Common myeloid progenitor, CD34-positive (primary cell): ENCODE results near the gene ZNF808.
"Not testable (repeated sequence)": the region's sequence is repeated elsewhere in the genome, so short reads cannot be mapped to it uniquely, and the experiment has no call there.

Experiments
- CTCF ChIA-PET: fragments of 350-600 bp; sonication (Branson Sonifier 250); formaldehyde crosslinking; loops from one replicate; lab custom pipeline; 2021; ENCODE audit warnings: antibody characterized with exemption; lab: Charles Lee
- POLR2A ChIA-PET: fragments of 350-600 bp; sonication (Branson Sonifier 250); formaldehyde crosslinking; loops from one replicate; lab custom pipeline; 2021; ENCODE audit warnings: antibody characterized with exemption; lab: Charles Lee
- DNase-seq, 3 donors: peaks; one replicate each; pipeline versions ENCODE4 v3.0.0 to v3.0.0-alpha.2; 2013
- H3K27ac ChIP-seq, 2 experiments: 1 replicate in 1 of 2; 2 replicates in 1 of 2; pipeline ENCODE4 v1.7.0; 2013; ENCODE audit warnings: inconsistent platforms in 2 of 2, low read length in 2 of 2, mild to moderate bottlenecking in 2 of 2, low read depth in 1 of 2, moderate library complexity in 1 of 2; ENCODE audit not compliant: severe bottlenecking in 2 of 2, insufficient read depth in 1 of 2, poor library complexity in 1 of 2
- H3K27me3 ChIP-seq, 5 experiments: replicated peaks in 2 of 5; 1 replicate in 3 of 5; 2 replicates in 2 of 5; pipeline versions ENCODE4 v1.6.1 to v1.7.0; 2013; ENCODE audit warnings: low read length in 4 of 5, mild to moderate bottlenecking in 2 of 5, moderate library complexity in 2 of 5, inconsistent platforms in 1 of 5; ENCODE audit not compliant: insufficient read depth in 5 of 5, control insufficient read depth in 4 of 5
- H3K36me3 ChIP-seq, 4 experiments: 1 replicate in 2 of 4; 2 replicates in 2 of 4; pipeline versions ENCODE4 v1.6.1 to v1.7.0; 2013; ENCODE audit warnings: low read length in 3 of 4, control low read depth in 1 of 4, mild to moderate bottlenecking in 1 of 4; ENCODE audit not compliant: control insufficient read depth in 4 of 4, insufficient read depth in 4 of 4
- H3K4me1 ChIP-seq, 4 experiments: 1 replicate in 3 of 4; 2 replicates in 1 of 4; pipeline versions ENCODE4 v1.6.1 to v1.7.1; 2013; ENCODE audit warnings: low read length in 3 of 4, mild to moderate bottlenecking in 3 of 4, control low read depth in 1 of 4, inconsistent platforms in 1 of 4, moderate library complexity in 1 of 4; ENCODE audit not compliant: control insufficient read depth in 4 of 4, insufficient read depth in 4 of 4; ENCODE audit errors: control extremely low read depth in 1 of 4
- H3K4me3 ChIP-seq, 7 experiments: 1 replicate in 4 of 7; 2 replicates in 3 of 7; pipeline versions ENCODE4 v1.5.1 to v1.7.0; 2013; ENCODE audit warnings: mild to moderate bottlenecking in 7 of 7, low read length in 6 of 7, moderate library complexity in 6 of 7, inconsistent platforms in 2 of 7, low read depth in 2 of 7, control low read depth in 1 of 7; ENCODE audit not compliant: insufficient read depth in 4 of 7, control insufficient read depth in 1 of 7; ENCODE audit errors: extremely low read depth in 1 of 7
- H3K9me3 ChIP-seq, 5 experiments: 1 replicate in 4 of 5; 2 replicates in 1 of 5; pipeline versions ENCODE4 v1.6.1 to v1.7.1; 2013; ENCODE audit warnings: low read length in 4 of 5, mild to moderate bottlenecking in 2 of 5, inconsistent platforms in 1 of 5, low read depth in 1 of 5, moderate library complexity in 1 of 5; ENCODE audit not compliant: control insufficient read depth in 4 of 5, insufficient read depth in 2 of 5; ENCODE audit errors: control extremely low read depth in 1 of 5
- WGBS: methylation state at CpG from one replicate; pipeline ENCODE4 v1.1.5; 2013; ENCODE audit not compliant: insufficient coverage; 5-methylcytosine and 5-hydroxymethylcytosine counted together

The ZNF808 gene

DNA sequence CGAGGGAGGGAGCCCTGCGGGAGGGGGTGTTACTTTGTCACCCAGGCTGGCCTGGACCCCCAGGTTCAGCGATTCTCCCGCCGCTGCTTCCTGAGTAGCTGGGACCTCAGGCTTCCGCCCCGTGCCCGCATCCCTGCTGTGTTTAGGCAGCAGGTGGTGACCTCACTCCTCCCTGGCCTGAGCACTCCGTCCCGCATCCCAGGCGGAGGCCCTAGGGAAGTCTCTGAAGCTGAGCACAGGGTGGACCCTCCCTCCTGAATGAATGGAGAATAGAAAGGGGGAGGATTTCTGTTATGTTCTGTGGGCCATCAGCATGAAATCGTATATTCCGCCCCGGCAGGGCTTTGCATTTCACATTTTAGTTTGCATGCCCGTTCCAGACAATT, 7.9 kb downstream of the ZNF808 start:
- DNase-seq, result peak in 2 of 3 donors; percentile 63 to 67
- H3K4me3 ChIP-seq, result peak overlapping the region; percentile 44 to 90 (median 79)
- WGBS, result 0% methylated on average over 3 of the region's 15 CpGs
- H3K36me3 ChIP-seq, result peaks cover 0 to 12% (median 5%) of the 10 kb centered on the region in 4 experiments
- peaks cover 0 to 10% (median 4%) of the 10 kb centered on the region in 5 experiments for H3K9me3 ChIP-seq
- H3K27me3 ChIP-seq, CTCF ChIA-PET, H3K27ac ChIP-seq, POLR2A ChIA-PET: not testable (repeated sequence)
- H3K4me1 ChIP-seq, result peaks cover 0 to 17% (median 10%) of the 10 kb centered on the region in 4 experiments

DNA sequence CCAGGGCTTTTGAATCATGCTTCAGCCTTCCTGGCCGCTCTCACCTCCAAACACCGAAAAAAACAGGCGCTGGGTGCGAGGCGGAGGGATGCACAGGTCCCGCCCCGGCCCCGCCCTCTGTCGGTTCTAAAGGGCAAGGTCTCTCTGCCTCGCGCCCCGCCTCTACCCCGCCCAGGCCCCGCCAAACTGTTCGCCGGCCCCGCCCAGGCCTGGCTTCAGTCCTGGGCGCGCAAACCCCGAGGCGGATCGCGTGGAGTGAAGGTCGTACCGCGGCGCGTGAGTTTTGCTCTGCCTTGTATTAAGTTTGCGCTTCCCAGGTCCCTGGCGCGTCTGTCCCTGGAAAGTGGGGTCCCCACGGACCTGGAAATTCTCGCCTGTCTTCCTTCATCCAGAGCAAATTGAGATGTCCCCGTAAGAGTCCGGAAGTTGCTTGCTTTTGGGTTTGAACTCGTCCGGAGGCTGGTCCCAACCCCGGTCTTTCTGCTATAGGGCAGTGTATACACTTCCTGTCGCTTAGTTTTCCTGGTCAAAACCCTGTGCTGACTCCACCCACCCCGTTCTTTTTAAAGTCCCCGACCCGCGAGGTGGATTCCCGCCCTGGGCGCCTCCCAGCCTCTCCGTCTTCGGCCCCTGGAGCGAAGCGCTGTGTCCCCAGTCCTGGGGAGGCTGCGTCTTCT, 8.4 kb downstream of the ZNF808 start:
- DNase-seq, result peak; percentile 87 to 93 (median 93)
- ChIA-PET POLR2A (no interaction called here), CTCF (no interaction called here)

DNA sequence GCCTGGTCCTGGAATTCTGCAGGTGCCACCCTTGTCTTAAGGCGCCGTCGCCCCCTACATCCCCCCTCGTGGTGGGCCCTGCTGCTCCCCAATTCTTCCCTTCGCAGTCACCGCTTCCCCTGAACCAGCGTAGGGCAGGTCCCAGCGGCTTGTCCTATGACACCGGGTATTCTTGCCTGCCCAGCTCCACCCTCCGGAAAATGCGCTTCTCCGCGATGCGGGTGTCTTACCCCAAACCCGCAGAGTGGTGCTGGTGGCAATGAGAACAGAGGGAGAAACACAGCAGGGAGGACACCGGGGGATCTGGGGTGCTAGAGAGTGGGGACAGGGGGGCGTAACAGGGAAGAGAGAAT, 9.0 kb downstream of the ZNF808 start:
- 13% methylated on average over 14 of the region's 17 CpGs for WGBS
- H3K4me1 ChIP-seq, result peaks cover 0 to 17% (median 10%) of the 10 kb centered on the region in 4 experiments
- peak; percentile 42 to 81 (median 75) for DNase-seq
- peaks cover 0 to 20% (median 7%) of the 10 kb centered on the region in 4 experiments for H3K36me3 ChIP-seq
- peaks cover 0 to 15% (median 4%) of the 10 kb centered on the region in 5 experiments for H3K9me3 ChIP-seq
- no peaks in the 10 kb centered on the region for H3K27me3 ChIP-seq
- CTCF ChIA-PET, result no interaction called here
- peak overlapping the region; percentile 69 to 90 (median 79) for H3K4me3 ChIP-seq
- H3K27ac ChIP-seq, result peak overlapping the region; percentile 46 to 81
- POLR2A ChIA-PET, result no interaction called here

More for the DNA sequence above, 8.4 kb downstream of the ZNF808 start:
- Histone ChIP-seq H3K27me3 (no peaks in the 10 kb centered on the region), H3K36me3 (peaks cover 0 to 17% (median 5%) of the 10 kb centered on the region in 4 experiments), H3K4me3 (peak overlapping the region; percentile 69 to 90 (median 79)), H3K9me3 (peaks cover 0 to 14% (median 4%) of the 10 kb centered on the region in 5 experiments), H3K4me1 (peaks cover 0 to 17% (median 10%) of the 10 kb centered on the region in 4 experiments), H3K27ac (peak overlapping the region; percentile 46 to 81)
- WGBS, result 3% methylated on average over 49 of the region's 50 CpGs

DNA sequence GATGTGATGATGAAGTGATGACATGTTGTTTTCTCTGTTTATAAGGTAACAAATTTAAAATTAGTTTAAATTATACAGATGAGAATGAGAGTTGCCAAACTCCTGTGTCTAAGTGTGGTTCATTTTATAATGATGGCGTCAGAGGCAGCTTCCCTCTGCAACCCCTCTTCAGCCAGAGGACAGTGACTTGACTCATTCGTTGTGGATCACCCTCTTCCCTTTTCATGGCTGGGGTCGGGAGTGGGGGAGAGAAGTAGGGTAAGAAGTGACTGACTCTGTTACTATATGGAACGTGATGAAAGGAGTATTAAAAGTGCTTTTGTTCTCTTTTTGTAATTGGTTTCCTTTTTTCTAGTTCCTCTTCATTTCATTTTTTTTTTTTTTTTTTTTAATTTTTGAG, 11.3 kb downstream of the ZNF808 start:
- H3K4me3 ChIP-seq, CTCF ChIA-PET, POLR2A ChIA-PET, H3K27ac ChIP-seq, H3K27me3 ChIP-seq, DNase-seq: not testable (repeated sequence)
- peaks cover 0 to 20% (median 14%) of the 10 kb centered on the region in 4 experiments for H3K4me1 ChIP-seq
- H3K36me3 ChIP-seq, result peaks cover 0 to 35% (median 16%) of the 10 kb centered on the region in 4 experiments
- peaks cover 0 to 27% (median 13%) of the 10 kb centered on the region in 5 experiments for H3K9me3 ChIP-seq
- no CpG with 5 or more reads among the region's 4 CpGs for WGBS

DNA sequence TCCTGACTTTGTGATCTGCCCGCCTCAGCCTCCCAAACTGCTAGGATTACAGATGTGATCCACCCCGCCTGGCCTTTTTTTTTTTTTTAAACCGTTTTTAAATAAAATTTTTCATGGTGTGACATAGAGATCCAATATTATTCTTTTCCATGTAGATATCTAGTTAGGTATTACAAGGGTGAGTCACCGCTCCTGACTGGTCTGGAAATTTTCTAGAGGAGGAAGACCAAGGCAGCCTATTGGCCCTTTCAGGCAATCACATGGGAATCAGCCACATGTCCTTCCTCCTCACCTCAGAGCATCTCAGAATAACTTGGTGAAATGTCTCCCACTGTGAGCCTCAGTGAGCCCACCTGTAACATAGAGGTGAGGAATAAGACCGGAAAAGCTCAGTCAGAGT, 13.7 kb downstream of the ZNF808 start:
- H3K27me3 ChIP-seq, H3K27ac ChIP-seq, CTCF ChIA-PET, POLR2A ChIA-PET, H3K4me3 ChIP-seq, DNase-seq: not testable (repeated sequence)
- WGBS, result 100% methylated on average over 2 of the region's 5 CpGs
- H3K36me3 ChIP-seq, result peaks cover 8 to 59% (median 34%) of the 10 kb centered on the region in 4 experiments
- peaks cover 0 to 12% (median 8%) of the 10 kb centered on the region in 4 experiments for H3K4me1 ChIP-seq
- H3K9me3 ChIP-seq, result peaks cover 0 to 47% (median 32%) of the 10 kb centered on the region in 5 experiments

GRCh38 chr19:52541608-52542007, 14.1 kb downstream of the ZNF808 start:
- DNase-seq, result no peak
- ChIA-PET CTCF (no interaction called here), POLR2A (no interaction called here)
- peaks cover 0 to 9% (median 4%) of the 10 kb centered on the region in 4 experiments for H3K4me1 ChIP-seq
- H3K27me3 ChIP-seq, result no peaks in the 10 kb centered on the region
- peaks cover 0 to 51% (median 35%) of the 10 kb centered on the region in 5 experiments for H3K9me3 ChIP-seq
- no peak overlapping the region for H3K27ac ChIP-seq
- peaks cover 8 to 63% (median 36%) of the 10 kb centered on the region in 4 experiments for H3K36me3 ChIP-seq
- 95% methylated on average over 4 of the region's 5 CpGs for WGBS
- H3K4me3 ChIP-seq, result no peak overlapping the region

DNA sequence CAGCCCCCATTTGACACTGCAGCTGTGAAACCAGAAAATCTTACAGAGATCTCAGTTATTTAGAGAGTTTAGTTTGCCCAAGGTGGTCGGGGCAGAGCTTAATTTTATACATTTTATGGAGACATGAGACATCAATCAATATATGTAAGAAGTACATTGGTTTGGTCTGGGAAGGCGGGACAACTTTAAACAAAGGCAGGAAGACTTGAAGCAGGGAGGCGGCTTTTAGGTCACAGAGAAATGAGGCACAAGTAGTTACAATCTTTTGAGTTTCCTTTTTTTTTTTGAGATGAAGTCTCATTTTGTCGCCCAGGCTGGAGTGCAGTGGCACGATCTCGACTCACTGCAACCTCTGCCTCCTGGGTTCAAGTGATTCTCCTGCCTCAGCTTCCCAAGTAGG, 15.1 kb downstream of the ZNF808 start:
- peaks cover 12 to 72% (median 42%) of the 10 kb centered on the region in 4 experiments for H3K36me3 ChIP-seq
- DNase-seq, H3K4me1 ChIP-seq, H3K27ac ChIP-seq, POLR2A ChIA-PET, H3K27me3 ChIP-seq, CTCF ChIA-PET, H3K4me3 ChIP-seq: not testable (repeated sequence)
- peaks cover 0 to 56% (median 43%) of the 10 kb centered on the region in 5 experiments for H3K9me3 ChIP-seq
- WGBS, result 100% methylated on average over 5 of the region's 6 CpGs
